GM18870 (cell line): ENCODE measurements around the gene LYZL6.
"Not testable (repeated sequence)": the region's sequence is repeated elsewhere in the genome, so short reads cannot be mapped to it uniquely, and the experiment has no call there.

Source experiments
- ATAC-seq: cut with Tn5 transposase; IDR thresholded peaks from one replicate; pipeline ENCODE4 v1.9.1; 2021; ENCODE audit warnings: moderate library complexity; ENCODE audit not compliant: unreplicated experiment

The LYZL6 gene

GRCh38 chr17:35909408-35909807 lies 34.1 kb downstream of the LYZL6 start:
- no peak for ATAC-seq

- ATAC-seq = no peak
Measured at GRCh38 chr17:35907691-35908090, 35.8 kb downstream of the LYZL6 start.

DNA sequence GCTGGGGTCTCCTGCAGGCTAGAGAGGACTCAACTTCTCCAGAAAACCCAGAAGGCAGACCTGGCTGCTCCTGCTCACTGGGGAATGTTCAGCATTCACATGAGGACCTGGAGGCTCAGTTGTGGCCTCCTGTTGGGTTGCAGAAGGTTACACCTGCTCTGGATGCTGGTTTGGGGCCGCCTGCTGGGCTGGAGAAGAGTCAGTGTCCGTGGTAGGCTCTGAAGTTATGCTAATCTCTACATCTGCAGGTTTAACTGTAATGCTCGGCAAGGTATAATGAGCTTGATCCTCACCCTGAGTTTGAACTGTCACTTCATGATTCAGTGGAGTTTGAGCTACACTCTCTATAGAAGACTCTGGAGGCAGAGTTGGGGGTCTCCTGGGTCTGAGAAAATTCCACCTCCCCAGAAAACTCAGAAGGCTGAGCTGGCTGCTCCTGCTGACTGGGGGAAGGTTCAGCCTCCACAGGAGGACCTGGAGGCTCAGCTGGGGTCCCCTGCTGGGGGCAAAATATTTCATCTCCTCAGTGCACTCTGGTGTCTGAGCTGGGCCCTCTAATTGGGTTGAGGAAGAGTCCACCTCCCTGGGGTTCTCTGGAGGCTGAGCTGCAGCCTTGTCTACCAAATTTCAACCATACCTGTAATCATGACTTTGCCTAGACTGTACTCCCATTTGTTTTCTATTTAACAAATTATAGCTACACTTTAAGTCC lies 36.4 kb downstream of the LYZL6 start:
- ATAC-seq = no peak

DNA sequence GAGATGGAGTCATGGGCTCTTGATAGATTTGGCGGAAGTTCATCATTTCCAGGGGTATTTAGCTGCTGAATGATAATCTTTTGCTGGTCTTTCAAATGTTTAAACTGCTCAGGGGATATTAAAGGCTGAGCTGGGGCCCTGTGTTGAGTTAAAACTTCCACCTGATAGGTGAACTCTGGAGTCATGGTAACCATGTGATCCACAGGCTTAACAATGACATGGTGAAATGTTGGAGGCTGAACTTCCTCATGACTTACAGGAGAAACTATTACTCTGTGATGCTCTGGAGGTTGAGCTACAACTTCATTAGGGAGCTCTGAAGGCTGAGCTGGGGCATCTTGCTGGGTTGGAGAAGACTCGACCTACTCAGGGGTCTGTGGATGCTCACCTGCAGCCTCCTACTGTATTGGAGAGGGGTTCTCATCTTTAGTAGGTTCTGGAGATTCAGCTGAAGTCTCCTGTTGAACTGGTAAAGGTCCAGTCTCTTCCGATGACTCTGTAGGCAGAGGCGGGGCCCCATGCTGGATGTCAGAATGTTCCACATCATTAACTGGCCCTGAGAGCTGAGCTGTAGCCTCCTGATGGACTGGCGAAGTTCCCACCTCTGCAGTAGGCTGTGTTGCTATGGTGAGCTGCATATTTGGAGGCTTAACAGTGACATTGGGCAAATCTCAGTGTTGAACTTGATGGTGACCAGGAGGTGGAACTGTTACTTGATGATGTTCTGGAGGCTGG lies 37.2 kb downstream of the LYZL6 start:
- ATAC-seq = no peak

DNA sequence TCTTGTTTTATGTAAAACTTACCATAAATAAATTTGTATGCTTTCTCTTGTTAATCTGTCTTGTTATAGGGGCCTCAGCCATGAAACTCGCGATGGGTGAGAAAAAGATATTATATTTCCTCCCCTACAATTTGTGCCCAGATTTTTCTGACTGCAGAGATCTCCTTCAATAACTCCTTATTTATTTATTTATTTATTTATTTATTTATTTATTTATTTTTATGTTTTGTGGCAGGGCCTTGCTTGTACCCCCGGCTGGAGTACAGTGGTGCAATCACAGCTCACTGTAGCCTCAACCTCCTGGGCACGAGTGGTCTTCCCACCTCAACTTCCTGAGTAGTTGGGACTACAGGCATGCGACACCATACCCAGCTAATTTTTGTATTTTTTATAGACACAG lies 40.1 kb downstream of the LYZL6 start:
- no peak for ATAC-seq

DNA sequence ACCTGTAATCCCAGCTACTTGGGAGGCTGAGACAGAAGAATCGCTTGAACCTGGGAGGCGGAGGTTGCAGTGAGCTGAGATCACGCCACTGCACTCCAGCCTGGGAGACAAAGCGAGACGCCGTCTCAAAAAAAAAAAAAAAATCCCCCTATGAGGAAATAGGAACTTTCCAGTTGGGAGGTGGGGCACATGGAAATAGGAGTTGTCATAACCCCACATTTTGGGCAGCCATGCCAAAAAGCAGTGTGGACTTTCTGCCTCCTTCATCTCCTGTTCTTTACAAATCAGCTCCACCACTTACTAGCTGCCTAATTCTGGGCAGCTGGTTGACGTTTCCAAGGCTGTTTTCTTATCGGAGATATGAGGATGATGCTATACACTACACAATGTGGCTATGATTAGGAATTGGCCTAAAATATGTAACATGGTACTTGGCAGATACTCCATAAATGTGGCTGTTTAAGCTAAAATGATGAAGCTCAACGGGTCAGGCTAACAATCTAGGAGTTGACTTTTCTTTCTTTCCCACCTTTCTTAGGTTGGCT lies 41.8 kb downstream of the LYZL6 start:
- ATAC-seq = no peak

DNA sequence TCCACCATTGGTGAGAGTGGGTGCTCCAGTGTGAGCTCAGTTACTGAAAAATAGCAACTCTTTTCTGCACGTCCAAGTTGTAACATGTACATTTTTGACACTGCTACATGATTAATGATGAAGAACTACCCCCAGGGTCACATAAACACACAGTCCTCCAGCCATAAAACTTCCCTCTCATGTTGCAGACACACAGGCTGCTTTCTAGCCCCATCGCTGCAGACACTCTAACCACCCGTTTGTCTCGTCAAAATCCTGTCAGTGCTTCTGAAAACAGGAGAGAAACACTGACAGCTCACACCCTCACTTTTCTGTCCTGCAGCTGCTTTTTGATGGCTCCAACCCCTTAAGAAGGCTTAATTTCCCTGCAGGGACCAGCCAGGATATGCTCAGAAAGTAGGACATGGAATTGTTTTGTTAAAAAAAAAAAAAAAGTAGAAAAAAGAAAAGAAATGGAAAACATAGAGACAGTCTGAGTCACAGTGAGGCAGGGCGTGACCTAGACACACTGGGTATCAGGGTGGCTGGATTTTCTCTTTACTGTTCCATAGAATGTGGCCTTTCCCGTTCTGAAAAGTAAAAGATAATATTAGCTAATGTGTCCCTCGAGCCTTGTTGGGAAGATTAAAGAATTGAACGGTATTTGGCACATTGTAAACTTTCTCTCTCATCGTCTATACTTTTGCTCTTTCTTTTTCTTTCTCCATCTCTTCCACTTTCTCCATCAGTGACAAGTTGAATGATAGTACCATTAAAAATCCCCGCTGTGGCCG lies 42.6 kb downstream of the LYZL6 start:
- no peak for ATAC-seq

DNA sequence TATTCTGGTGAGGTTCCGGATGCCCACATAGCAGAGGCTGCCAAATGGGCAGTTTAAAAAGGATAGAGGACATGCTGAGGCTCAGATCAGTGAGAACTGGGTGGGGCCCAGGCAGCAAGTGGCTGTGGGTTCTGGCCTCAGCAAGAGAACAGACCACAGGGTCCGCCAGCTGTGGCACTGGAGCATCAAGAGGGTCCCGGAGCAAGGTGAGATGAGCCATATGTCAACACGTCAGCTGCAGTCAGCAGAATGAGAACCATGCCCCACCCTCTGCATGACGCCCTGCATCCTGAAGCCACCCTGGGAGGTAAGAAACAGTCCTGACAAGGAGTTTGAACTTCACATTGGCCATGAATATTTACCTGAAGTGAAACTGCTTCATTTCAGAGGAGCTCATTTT lies 43.2 kb downstream of the LYZL6 start:
- no peak for ATAC-seq

DNA sequence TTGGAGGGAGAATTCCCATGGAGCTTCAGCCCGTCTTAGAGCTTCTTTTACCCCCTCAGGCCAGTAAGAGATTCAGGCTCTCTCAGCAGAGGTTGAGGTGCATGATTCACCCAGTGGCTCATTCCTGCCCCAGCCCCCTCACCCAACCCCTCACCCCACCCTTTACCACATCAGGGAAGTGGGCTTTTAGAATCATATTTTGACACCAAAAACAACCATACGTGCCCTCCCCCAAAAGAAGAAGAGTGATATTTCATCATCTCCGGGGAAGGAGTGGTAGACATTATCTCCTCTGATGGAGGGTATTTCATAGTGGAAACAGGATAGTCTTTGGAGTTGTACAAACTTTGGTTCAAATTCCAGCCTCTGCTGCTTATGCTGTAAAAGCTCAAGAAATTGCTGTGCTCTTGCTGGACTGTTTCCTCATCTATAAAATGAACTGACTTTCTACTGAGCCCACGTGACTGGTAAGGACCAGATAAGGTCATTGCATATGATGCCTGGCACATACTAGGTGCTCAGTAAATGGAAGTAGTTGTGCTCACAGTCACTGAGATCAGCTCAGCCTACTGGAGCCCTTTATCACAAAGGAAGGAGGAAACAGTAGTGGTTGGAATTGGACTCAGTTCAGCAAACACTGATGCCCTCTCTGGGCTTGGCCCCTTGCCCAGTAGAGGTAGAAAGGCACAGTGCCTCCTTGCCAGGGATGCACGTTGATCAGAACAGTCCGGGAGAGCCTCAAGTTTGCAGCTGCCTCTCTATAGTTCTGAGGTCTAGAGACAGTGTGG lies 45.0 kb downstream of the LYZL6 start:
- no peak for ATAC-seq

DNA sequence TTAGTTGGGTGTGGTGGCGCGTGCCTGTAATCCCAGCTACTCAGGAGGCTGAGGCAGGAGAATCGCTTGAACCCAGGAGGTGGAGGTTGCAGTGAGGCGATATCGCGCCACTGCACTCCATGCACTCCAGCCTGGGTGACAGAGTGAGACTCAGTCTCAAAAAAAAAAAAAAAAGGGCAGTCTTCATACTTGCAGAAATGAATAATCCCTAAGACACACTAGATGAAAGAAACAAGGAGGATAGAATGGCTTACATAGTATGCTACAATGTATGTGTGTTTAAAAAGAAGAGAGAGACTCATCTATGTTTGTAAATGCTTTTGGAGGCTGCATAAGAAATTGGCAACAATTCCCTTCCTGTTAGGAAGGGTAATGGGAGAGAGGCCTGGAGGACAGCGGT lies 45.7 kb downstream of the LYZL6 start:
- ATAC-seq = not testable (repeated sequence)

- no peak for ATAC-seq
Measured at GRCh38 chr17:35895636-35896587, 47.6 kb downstream of the LYZL6 start.

GRCh38 chr17:35894206-35894605 lies 49.3 kb downstream of the LYZL6 start:
- no peak for ATAC-seq

GRCh38 chr17:35893751-35894150 lies 49.8 kb downstream of the LYZL6 start:
- ATAC-seq = no peak

DNA sequence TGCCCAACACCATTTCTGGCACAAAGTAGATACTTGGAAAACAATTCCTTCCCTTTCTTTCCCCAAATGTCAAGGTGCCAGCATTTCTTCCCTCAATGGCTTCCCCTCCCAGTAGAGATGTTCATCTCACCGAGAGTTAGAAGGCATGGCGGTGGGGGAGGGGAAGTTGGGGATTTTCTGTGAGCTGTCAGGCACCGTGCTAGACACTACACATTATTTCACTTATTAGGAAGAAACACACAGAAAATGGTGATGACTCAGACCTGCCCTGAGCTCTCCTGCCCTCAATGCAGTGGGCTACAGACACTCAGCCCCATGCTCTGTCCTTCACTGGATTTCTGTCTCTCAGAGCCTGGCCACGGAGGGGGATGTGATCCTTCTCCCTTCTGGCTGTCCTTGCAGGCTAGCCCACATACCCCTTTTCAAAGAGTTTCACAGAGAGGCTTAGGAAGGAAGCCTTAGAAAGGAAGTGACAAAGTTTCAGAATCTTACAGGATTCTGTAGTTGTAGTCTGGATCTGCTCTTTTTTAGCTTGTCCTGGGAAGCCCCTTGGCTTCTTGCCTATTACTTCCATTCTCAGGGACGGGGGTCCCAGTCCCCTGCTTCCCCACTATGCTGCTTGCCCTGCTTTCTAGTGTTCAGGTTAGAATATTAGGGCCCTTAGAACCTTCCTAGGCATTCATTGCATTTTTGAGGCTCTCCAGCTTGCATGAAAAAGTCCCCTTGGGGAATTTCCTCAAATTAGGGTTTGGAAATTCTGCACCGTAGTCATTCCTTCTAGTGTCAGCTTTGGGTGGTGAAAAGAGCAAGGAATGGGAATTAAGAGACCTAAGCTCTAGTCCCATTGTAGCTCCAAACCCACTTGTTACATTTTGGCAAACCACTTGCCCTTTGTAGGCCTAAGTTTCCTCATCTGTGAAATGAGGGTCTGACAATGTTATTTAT lies 51.1 kb downstream of the LYZL6 start:
- ATAC-seq = no peak

GRCh38 chr17:35891269-35891668 lies 52.2 kb downstream of the LYZL6 start:
- ATAC-seq = no peak

GRCh38 chr17:35890774-35891155 lies 52.7 kb downstream of the LYZL6 start:
- ATAC-seq = no peak

DNA sequence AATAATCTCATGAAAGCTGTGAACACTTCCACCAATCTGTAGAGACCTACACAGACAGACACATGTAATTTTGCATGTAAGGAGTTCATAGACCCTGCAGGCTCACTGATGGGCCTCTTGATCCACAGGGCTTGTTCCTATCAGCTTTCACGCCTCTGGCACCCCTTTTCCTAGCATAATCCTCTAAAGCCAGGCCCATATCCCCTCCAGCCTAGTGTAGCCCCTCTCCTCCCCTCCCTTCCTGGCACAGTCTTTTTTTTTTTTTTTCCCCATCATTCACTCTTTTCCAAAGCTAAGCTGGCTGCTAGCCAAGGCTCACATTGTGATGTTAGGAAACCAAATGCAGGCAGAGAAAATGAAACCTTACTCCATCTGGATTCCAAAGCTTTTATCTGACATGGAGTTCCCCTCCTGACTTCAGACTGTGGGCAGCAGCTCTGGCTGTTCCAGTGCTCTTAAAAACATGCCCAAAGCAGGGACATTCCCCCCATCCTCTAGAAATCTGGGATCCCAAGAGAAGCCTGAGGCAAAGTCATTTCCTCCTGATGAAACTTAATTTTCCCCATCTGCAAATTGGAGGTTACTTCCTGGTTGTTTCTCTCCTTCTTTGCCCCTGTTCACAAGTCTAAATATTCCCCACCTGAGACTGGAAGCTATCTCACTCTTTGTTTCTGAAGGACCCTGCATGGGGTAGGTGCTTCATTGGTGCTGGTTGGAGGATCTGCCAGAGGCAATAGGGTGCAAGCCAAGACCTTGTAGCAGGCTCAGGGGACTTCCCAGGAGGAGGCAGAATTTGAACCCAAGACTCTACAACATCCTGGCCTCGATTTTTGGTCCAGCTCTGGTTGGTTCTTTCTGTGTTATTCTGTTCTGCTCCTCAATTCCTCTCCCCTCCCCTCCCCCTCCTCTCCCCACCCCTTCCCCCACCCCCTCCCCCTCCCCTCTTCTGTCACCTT lies 53.4 kb downstream of the LYZL6 start:
- no peak for ATAC-seq
